IMR-90 (cell line): Measurements from ENCODE around the gene SLC8A3.

Source experiments
- MXI1 ChIP-seq: IDR thresholded peaks from 2 replicates; pipeline ENCODE4 v1.6.1; 2012; ENCODE audit warnings: low read depth, mild to moderate bottlenecking, low read length, moderate library complexity, borderline replicate concordance
- TF ChIP-seq, protein P1 (sequence below): fragments of 150-350 bp; IDR thresholded peaks from 2 replicates; pipeline ENCODE4 v1.6.1; 2016; ENCODE audit warnings: low read depth, mild to moderate bottlenecking, low read length, moderate library complexity, borderline replicate concordance
- TF ChIP-seq, protein P2 (sequence below): conservative IDR thresholded peaks from 2 replicates; pipeline ENCODE4 v1.5.1; 2012; ENCODE audit warnings: mild to moderate bottlenecking, low read depth, low read length, improper control_type of control experiment

DNA sequence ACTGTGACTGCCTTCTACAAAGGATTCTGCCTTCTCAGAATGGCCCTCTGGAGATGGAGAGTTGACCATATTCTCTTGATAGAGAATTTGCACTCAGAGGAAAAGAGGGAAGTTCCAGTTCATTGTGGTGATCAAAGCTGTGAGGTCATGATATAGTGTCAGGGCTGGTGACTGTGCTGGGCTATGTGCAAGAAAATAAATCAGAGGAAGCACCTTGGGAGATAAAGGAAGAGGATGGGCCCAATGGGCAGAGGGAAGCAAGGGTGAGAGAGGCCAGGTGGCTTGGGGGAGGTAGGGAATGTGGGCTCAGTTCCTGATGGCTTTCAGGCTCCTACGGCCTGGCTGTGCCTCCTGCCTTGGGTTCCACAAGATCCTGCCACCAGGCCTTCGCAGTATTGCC, 145.8 kb downstream of the SLC8A3 start:
- TF ChIP-seq, protein P1, sequence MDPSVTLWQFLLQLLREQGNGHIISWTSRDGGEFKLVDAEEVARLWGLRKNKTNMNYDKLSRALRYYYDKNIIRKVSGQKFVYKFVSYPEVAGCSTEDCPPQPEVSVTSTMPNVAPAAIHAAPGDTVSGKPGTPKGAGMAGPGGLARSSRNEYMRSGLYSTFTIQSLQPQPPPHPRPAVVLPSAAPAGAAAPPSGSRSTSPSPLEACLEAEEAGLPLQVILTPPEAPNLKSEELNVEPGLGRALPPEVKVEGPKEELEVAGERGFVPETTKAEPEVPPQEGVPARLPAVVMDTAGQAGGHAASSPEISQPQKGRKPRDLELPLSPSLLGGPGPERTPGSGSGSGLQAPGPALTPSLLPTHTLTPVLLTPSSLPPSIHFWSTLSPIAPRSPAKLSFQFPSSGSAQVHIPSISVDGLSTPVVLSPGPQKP, result no peak
- TF ChIP-seq, protein P2, sequence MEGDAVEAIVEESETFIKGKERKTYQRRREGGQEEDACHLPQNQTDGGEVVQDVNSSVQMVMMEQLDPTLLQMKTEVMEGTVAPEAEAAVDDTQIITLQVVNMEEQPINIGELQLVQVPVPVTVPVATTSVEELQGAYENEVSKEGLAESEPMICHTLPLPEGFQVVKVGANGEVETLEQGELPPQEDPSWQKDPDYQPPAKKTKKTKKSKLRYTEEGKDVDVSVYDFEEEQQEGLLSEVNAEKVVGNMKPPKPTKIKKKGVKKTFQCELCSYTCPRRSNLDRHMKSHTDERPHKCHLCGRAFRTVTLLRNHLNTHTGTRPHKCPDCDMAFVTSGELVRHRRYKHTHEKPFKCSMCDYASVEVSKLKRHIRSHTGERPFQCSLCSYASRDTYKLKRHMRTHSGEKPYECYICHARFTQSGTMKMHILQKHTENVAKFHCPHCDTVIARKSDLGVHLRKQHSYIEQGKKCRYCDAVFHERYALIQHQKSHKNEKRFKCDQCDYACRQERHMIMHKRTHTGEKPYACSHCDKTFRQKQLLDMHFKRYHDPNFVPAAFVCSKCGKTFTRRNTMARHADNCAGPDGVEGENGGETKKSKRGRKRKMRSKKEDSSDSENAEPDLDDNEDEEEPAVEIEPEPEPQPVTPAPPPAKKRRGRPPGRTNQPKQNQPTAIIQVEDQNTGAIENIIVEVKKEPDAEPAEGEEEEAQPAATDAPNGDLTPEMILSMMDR, result no peak
- no peak for TF ChIP-seq MXI1
